ENCODE measurements around the gene NCBP2L.

Gene NCBP2L

GRCh38 chrX:107776649-107777535, 641 bp upstream of the NCBP2L start (continued):
- no peak for TF ChIP-seq ZNF670 (tag by site-specific recombination; IDR thresholded peaks at IDR 0.05; ENCODE audit: low read depth)
- TF ChIP-seq, protein P1, sequence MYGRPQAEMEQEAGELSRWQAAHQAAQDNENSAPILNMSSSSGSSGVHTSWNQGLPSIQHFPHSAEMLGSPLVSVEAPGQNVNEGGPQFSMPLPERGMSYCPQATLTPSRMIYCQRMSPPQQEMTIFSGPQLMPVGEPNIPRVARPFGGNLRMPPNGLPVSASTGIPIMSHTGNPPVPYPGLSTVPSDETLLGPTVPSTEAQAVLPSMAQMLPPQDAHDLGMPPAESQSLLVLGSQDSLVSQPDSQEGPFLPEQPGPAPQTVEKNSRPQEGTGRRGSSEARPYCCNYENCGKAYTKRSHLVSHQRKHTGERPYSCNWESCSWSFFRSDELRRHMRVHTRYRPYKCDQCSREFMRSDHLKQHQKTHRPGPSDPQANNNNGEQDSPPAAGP (tag by site-specific recombination; IDR thresholded peaks at IDR 0.05) = no peak

GRCh38 chrX:107780525-107780924, 3.0 kb downstream of the NCBP2L start:
- POLR2A ChIA-PET = no interaction called here

GRCh38 chrX:107787827-107788226, 10.3 kb downstream of the NCBP2L start:
- POLR2A ChIA-PET = no interaction called here
- CTCF ChIA-PET = interaction anchor here (0.9 kb wide), 1 partner anchor 10 kb away, joined by 3 read pairs; the partner anchor contains the start of gene NCBP2L
- Histone ChIP-seq H3K27ac (ENCODE audit: extremely low read depth, low read depth, low read length) (no peak overlapping the region), H3K36me3 (ENCODE audit: control insufficient read depth in 2 of 2, insufficient read depth in 1 of 2, low read length in 2 of 2) (no peaks in the 10 kb centered on the region), H3K4me1 (ENCODE audit: control insufficient read depth, insufficient read depth, low read length) (no peaks in the 10 kb centered on the region), H3K9me3 (ENCODE audit: control insufficient read depth, insufficient read depth, low read depth, low read length) (no peaks in the 10 kb centered on the region), H3K4me3 (ENCODE audit: low read depth, low read length) (no peak overlapping the region)
- no peak for TF ChIP-seq ZNF23 (tag by site-specific recombination; IDR thresholded peaks at IDR 0.05; ENCODE audit: borderline replicate concordance)
- no peak for TF ChIP-seq SETDB1 (IDR thresholded peaks at IDR 0.05; ENCODE audit: insufficient read length, low read length)
- TF ChIP-seq ZNF549 (tag by site-specific recombination; IDR thresholded peaks at IDR 0.05) = no peak
- no peak for TF ChIP-seq ZNF335 (tag by site-specific recombination; conservative IDR thresholded peaks at IDR 0.05)
- TF ChIP-seq, protein P2, sequence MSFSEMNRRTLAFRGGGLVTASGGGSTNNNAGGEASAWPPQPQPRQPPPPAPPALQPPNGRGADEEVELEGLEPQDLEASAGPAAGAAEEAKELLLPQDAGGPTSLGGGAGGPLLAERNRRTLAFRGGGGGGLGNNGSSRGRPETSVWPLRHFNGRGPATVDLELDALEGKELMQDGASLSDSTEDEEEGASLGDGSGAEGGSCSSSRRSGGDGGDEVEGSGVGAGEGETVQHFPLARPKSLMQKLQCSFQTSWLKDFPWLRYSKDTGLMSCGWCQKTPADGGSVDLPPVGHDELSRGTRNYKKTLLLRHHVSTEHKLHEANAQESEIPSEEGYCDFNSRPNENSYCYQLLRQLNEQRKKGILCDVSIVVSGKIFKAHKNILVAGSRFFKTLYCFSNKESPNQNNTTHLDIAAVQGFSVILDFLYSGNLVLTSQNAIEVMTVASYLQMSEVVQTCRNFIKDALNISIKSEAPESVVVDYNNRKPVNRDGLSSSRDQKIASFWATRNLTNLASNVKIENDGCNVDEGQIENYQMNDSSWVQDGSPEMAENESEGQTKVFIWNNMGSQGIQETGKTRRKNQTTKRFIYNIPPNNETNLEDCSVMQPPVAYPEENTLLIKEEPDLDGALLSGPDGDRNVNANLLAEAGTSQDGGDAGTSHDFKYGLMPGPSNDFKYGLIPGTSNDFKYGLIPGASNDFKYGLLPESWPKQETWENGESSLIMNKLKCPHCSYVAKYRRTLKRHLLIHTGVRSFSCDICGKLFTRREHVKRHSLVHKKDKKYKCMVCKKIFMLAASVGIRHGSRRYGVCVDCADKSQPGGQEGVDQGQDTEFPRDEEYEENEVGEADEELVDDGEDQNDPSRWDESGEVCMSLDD (tag by site-specific recombination; IDR thresholded peaks at IDR 0.05) = no peak

More at GRCh38 chrX:107780525-107780924, 3.0 kb downstream of the NCBP2L start:
- CTCF ChIA-PET = interaction anchor here (0.5 to 7.3 kb wide), 8 partner anchors 44 to 450 kb away, joined by 3 to 155 read pairs (median 3); no protein-coding TSS in a partner anchor
- Histone ChIP-seq H3K36me3 (ENCODE audit: control insufficient read depth in 2 of 2, insufficient read depth in 1 of 2, low read length in 2 of 2) (no peaks in the 10 kb centered on the region), H3K9me3 (ENCODE audit: control insufficient read depth, insufficient read depth, low read depth, low read length) (no peaks in the 10 kb centered on the region), H3K4me1 (ENCODE audit: control insufficient read depth, insufficient read depth, low read length) (peaks cover 3% of the 10 kb centered on the region; the same call in 1 of the 2 replicates), H3K4me3 (ENCODE audit: low read depth, low read length) (no peak overlapping the region), H3K27ac (ENCODE audit: extremely low read depth, low read depth, low read length) (no peak overlapping the region)
- no peak for TF ChIP-seq ZNF610 (tag by site-specific recombination; IDR thresholded peaks at IDR 0.05; ENCODE audit: borderline replicate concordance)
- no peak for TF ChIP-seq KLF7 (tag by site-specific recombination; IDR thresholded peaks at IDR 0.05; ENCODE audit: borderline replicate concordance)
- TF ChIP-seq ZNF157 (tag by site-specific recombination; IDR thresholded peaks at IDR 0.05) = no peak
- no peak for TF ChIP-seq ZFP3 (tag by site-specific recombination; IDR thresholded peaks at IDR 0.05; ENCODE audit: low read depth)
- TF ChIP-seq ZNF138 (tag by site-specific recombination; IDR thresholded peaks at IDR 0.05; ENCODE audit: borderline replicate concordance) = no peak
- TF ChIP-seq ZNF112 (tag by site-specific recombination; IDR thresholded peaks at IDR 0.05) = no peak
- no peak for TF ChIP-seq GLI4 (tag by site-specific recombination; IDR thresholded peaks at IDR 0.05)
- TF ChIP-seq WT1 (tag by site-specific recombination; IDR thresholded peaks at IDR 0.05) = no peak
- TF ChIP-seq ZBTB48 (tag by site-specific recombination; IDR thresholded peaks at IDR 0.05) = no peak
- no peak for TF ChIP-seq ZFHX2 (tag by site-specific recombination; conservative IDR thresholded peaks at IDR 0.05)
- no peak for TF ChIP-seq ZNF585B (tag by site-specific recombination; IDR thresholded peaks at IDR 0.05)
- no peak for TF ChIP-seq ZNF266 (tag by site-specific recombination; IDR thresholded peaks at IDR 0.05; ENCODE audit: low read depth)
- no peak for TF ChIP-seq ZNF18 (tag by site-specific recombination; IDR thresholded peaks at IDR 0.05)
- no peak for TF ChIP-seq ZNF626 (tag by site-specific recombination; IDR thresholded peaks at IDR 0.05)
- TF ChIP-seq, protein P3, sequence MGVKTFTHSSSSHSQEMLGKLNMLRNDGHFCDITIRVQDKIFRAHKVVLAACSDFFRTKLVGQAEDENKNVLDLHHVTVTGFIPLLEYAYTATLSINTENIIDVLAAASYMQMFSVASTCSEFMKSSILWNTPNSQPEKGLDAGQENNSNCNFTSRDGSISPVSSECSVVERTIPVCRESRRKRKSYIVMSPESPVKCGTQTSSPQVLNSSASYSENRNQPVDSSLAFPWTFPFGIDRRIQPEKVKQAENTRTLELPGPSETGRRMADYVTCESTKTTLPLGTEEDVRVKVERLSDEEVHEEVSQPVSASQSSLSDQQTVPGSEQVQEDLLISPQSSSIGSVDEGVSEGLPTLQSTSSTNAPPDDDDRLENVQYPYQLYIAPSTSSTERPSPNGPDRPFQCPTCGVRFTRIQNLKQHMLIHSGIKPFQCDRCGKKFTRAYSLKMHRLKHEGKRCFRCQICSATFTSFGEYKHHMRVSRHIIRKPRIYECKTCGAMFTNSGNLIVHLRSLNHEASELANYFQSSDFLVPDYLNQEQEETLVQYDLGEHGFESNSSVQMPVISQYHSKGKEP (tag by site-specific recombination; IDR thresholded peaks at IDR 0.05) = no peak
- no peak for TF ChIP-seq EGR2 (tag by site-specific recombination; IDR thresholded peaks at IDR 0.05; ENCODE audit: low read depth)
- no peak for TF ChIP-seq ZNF658 (tag by site-specific recombination; IDR thresholded peaks at IDR 0.05)
